ENCODE data around the gene AHCY. TPM values are rescaled to one million over a fixed set of nuclear protein-coding genes. Genes with fewer than 3 reads are reported as not detected.

Gene AHCY
- 76.9 and 101 TPM in 2 replicates for total RNA-seq

GRCh38 chr20:34302723-34303533, at the start of gene AHCY:
AHCY (minus strand) TSS chr20:34303355; CDS start chr20:34303270, 85 bp downstream.

DNA sequence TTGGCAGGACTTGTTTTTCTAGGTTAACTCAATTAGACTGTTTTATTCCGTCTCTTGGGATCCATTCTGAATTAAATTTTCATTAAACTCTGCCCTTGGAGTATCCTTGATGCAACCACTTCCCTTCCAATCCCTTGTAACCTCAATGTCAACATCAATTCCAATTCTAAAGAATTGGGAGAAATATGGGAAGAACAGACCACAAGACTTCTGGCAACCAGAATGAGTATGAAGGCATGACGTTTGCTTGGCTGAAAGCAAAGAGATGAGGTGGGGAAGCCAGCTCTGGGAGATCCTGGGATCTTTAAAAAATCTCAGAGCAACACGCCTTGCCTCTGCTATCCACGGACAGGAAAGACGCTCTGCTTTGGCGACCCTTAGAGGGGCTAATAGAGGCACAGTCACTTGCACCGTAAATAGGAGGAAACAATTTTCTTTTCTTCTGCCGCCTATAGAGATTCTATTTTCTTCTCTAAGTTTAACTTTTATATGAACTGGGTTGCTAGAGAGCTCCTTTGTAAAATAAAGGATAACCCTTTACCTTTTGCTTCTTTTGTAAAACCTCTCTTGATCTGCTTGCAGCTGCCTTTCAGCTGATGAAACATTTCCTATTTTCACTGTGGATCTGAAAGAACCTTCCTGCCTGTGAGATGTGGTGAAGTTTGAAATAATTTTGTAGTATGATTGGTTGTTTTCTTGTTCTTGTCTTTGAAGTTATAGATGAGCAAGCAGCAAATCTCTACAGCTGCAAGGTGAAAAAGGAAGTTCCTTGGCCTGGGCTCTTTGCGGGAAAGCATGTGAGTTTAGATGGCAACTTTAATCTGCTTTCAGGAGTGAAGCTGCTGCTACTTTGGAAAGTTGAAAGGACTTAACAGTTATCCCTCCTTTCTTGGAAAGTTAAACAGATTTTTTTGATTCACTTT, 62.2 kb downstream of the AHCY start, which contains the start of gene ASIP:
TSS of gene ASIP (plus strand) at position 731 of the 923 bp plus-strand sequence. CDS start 18,952 bp downstream, outside the sequence.

Small RNA genes within 50 kb of the gene (small RNA-seq; reads per million reads assigned to genes)
- gene AL356299.1, result not detected

Other genes with a start within 250 kb of the AHCY start
- gene EIF2S2, start 191.1 kb downstream of the AHCY start, total RNA-seq, result 108 and 113 TPM in 2 replicates
- 0.22 TPM in 1 of 2 replicates, not detected in the other for gene ASIP, start 61.9 kb downstream of the AHCY start, total RNA-seq
- gene ITCH, start 59.9 kb upstream of the AHCY start, total RNA-seq, result 74.6 and 74.9 TPM in 2 replicates
- 73.1 and 76.4 TPM in 2 replicates for gene DYNLRB1, start 213.1 kb upstream of the AHCY start, total RNA-seq